Renal cortex interstitium (tissue), 15 donors: ENCODE data around the gene FGL2. TPM values are rescaled to one million over a fixed set of nuclear protein-coding genes. Genes with fewer than 3 reads are reported as not detected.
"Not testable (repeated sequence)": the region's sequence is repeated elsewhere in the genome, so short reads cannot be mapped to it uniquely, and the experiment has no call there.

ENCODE experiments used
- DNase-seq, 11 donors: peaks; one replicate each; pipeline ENCODE4 v3.0.0-alpha.2; 2013; ENCODE audit warnings: low read depth in 9 of 11, low spot score in 4 of 11; ENCODE audit errors: extremely low read depth in 1 of 11
- long read RNA-seq, 16 experiments: transcript quantifications; one replicate each; lab custom pipeline, GENCODE V29; 2026
- polyA plus RNA-seq, 3 donors: library from polyadenylated mRNA; unstranded; fragments of 120-200 nt; gene quantifications; one replicate each; pipeline ENCODE4 v1.2.1, GENCODE V29; 2013; ENCODE audit not compliant: insufficient read length in 3 of 3

FGL2 gene
- 10 to 100 TPM; 34.6 to 71.8 (median 43.9) TPM for polyA plus RNA-seq
- long read RNA-seq, donor 1, full-length matches to known transcripts: 15 of 15 reads
- long read RNA-seq, donor 1, partial matches to known transcripts: 0 of 15 reads
- long read RNA-seq, donor 1, other reads (novel, unspliced or antisense): 0 of 15 reads
- long read RNA-seq, donor 2, full-length matches to known transcripts: 32 of 32 reads
- long read RNA-seq, donor 2, partial matches to known transcripts: 0 of 32 reads
- long read RNA-seq, donor 2, other reads (novel, unspliced or antisense): 0 of 32 reads
- long read RNA-seq, donor 3, full-length matches to known transcripts: 60 of 60 reads
- long read RNA-seq, donor 3, partial matches to known transcripts: 0 of 60 reads
- long read RNA-seq, donor 3, other reads (novel, unspliced or antisense): 0 of 60 reads
- long read RNA-seq, donor 4, full-length matches to known transcripts: 26 of 26 reads
- long read RNA-seq, donor 4, partial matches to known transcripts: 0 of 26 reads
- long read RNA-seq, donor 4, other reads (novel, unspliced or antisense): 0 of 26 reads
- long read RNA-seq, donor 5: 0 reads
- long read RNA-seq, donor 6, full-length matches to known transcripts: 37 of 37 reads
- long read RNA-seq, donor 6, partial matches to known transcripts: 0 of 37 reads
- long read RNA-seq, donor 6, other reads (novel, unspliced or antisense): 0 of 37 reads
- long read RNA-seq, donor 7, full-length matches to known transcripts: 13 of 13 reads
- long read RNA-seq, donor 7, partial matches to known transcripts: 0 of 13 reads
- long read RNA-seq, donor 7, other reads (novel, unspliced or antisense): 0 of 13 reads
- long read RNA-seq, donor 8: 0 reads
- long read RNA-seq, donor 9, full-length matches to known transcripts: 58 of 58 reads
- long read RNA-seq, donor 9, partial matches to known transcripts: 0 of 58 reads
- long read RNA-seq, donor 9, other reads (novel, unspliced or antisense): 0 of 58 reads
- long read RNA-seq, donor 10, full-length matches to known transcripts: 34 of 43 reads
- long read RNA-seq, donor 10, partial matches to known transcripts: 9 of 43 reads
- long read RNA-seq, donor 10, other reads (novel, unspliced or antisense): 0 of 43 reads
- long read RNA-seq, donor 11, full-length matches to known transcripts: 33 of 33 reads
- long read RNA-seq, donor 11, partial matches to known transcripts: 0 of 33 reads
- long read RNA-seq, donor 11, other reads (novel, unspliced or antisense): 0 of 33 reads
- long read RNA-seq, donor 12, full-length matches to known transcripts: 16 of 16 reads
- long read RNA-seq, donor 12, partial matches to known transcripts: 0 of 16 reads
- long read RNA-seq, donor 12, other reads (novel, unspliced or antisense): 0 of 16 reads
- long read RNA-seq, donor 13: 0 reads
- long read RNA-seq, donor 14, full-length matches to known transcripts: 44 of 64 reads
- long read RNA-seq, donor 14, partial matches to known transcripts: 14 of 64 reads
- long read RNA-seq, donor 14, other reads (novel, unspliced or antisense): 6 of 64 reads
- long read RNA-seq, donor 15, full-length matches to known transcripts: 11 of 11 reads
- long read RNA-seq, donor 15, partial matches to known transcripts: 0 of 11 reads
- long read RNA-seq, donor 15, other reads (novel, unspliced or antisense): 0 of 11 reads
- long read RNA-seq, donor 16, full-length matches to known transcripts: 78 of 78 reads
- long read RNA-seq, donor 16, partial matches to known transcripts: 0 of 78 reads
- long read RNA-seq, donor 16, other reads (novel, unspliced or antisense): 0 of 78 reads

- DNase-seq: peak in 3 of 11 donors; percentile 10 to 26 (median 18)
Observed at GRCh38 chr7:77199013-77199966, at the start of gene FGL2. FGL2 (minus strand) TSS chr7:77199819; CDS start chr7:77199793, 26 bp downstream.

- DNase-seq: no peak
Observed at GRCh38 chr7:77248154-77248553, 48.5 kb upstream of the FGL2 start.

- peak in 8 of 11 donors; percentile 28 to 38 (median 29) for DNase-seq
Observed at GRCh38 chr7:77247206-77247850, 47.7 kb upstream of the FGL2 start.

GRCh38 chr7:77246026-77246640 lies 46.5 kb upstream of the FGL2 start:
- DNase-seq: no peak

DNA sequence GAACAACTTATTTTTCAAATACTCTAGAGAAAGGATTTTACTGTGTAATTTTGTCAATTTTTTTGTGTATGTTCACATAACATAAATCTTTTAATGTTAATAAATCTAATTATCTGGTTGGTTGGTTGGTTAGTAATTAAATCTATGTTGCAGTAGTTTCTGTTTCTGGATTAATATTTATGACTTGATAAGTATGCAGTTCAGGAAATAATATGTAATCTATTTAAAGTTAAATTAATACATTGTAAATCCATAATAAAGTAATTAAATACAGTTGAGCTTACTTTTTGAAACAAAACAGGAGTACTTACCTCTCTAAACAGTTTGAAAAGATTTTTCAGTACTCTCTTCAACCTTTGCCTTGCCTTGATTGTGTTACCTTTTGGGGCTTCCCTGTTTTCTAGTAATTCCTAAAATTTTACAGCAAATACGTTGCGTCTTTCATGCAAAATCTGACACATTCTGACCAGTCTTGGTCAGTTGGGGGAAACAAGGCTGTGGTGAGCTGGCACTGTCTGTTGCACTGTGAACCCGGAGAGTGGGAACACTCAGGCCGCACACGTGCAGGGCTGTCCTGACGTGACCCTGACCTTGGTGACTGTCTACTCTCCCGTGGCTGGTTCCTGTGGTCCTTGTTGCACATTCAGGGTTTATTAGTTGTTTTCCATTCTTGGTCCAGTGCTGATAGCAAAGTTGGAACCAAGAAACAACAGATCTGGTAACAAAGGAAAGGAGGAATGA lies 45.6 kb upstream of the FGL2 start:
- no peak for DNase-seq

DNA sequence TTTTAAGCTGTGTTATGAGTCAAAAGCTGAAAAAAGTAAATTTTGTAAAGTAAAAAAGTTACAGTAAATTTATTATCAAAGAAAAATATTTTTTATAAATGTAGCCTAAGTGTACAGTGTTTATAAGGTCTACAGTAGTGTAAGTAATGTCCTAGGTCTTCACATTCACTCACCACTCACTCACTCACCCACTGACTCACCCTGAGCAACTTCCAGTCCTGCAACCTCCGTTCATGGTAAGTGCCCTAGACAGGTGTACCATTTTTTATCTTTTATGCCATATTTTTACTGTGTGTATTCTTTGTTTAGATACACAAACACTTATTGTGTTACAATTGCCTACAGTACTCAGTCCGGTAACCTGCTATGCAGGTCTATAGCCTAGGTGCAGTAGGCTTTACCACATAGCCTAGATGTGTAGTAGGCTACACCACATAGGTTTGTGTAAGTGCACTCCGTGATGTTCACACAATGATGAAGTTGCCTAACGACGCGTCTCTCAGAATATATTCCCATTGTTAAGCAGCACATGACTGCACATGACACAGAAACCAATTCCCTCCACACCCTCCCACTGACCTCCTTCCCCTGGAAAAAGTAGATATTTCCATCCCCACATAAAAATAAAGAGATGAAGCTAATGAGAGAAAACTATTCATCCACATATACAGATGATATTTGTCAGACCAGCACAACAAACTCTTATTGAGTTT lies 44.8 kb upstream of the FGL2 start:
- DNase-seq: no peak

GRCh38 chr7:77242554-77242953 lies 42.9 kb upstream of the FGL2 start:
- no peak for DNase-seq

GRCh38 chr7:77242068-77242467 lies 42.4 kb upstream of the FGL2 start:
- no peak for DNase-seq

DNA sequence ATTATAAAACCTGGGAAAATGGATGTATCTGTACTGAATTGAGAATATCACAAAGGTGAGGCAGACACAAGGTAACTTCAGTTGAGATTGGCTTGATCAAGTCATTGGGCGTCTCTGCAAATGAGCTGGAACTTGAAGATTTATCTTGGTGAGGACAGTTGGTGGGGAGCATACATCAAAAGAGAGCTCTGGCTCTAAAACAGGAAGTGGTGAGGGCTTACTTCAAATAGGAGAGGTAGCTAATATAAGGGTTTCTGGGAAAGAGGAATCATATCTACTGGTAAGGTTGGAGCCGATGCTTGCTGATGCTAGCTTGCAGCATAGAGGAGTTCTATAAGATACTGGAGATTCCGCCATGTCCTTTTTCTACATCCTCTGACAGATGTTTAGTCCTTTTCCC lies 39.9 kb upstream of the FGL2 start:
- no peak for DNase-seq

- no peak for DNase-seq
Observed at GRCh38 chr7:77238703-77239136, 39.1 kb upstream of the FGL2 start.

DNA sequence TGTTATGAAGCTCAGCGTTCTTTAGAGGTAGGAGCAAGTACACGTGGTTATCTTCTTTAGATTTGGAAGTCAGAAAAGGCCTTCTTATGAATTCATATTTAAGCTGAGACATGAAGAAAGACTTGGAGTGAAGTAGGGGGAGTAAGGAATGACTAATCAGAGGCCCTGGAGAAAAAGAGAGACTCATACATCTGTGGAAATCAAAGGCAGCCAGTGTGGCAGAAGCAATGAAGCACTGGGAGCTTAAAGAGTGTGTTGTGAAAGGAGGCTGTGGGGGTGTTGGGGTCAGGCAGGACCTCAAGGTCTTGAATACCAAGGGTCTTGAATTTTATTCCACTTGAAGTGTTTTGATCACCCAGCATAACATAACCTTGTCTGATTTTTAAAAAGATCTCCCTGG lies 35.7 kb upstream of the FGL2 start:
- DNase-seq: no peak

GRCh38 chr7:77232467-77232866 lies 32.8 kb upstream of the FGL2 start:
- no peak for DNase-seq

DNA sequence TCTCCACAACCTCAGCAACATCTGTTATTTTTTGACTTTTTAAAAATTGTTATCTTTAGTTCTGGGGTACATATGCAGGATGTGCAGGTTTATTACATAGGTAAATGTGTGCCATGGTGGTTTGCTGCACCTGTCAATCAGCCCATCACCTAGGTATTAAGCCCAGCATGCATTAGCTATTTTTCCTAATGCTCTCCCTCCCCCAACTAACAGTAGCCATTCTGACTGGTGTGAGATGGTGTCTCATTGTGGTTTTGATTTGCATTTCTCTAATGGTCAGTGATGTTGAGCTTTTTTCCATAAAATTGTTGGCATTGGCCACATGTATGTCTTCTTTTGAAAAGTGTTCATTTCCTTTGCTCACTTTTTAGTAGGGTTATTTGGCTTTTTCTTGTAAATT lies 29.2 kb upstream of the FGL2 start:
- not testable (repeated sequence) for DNase-seq

DNA sequence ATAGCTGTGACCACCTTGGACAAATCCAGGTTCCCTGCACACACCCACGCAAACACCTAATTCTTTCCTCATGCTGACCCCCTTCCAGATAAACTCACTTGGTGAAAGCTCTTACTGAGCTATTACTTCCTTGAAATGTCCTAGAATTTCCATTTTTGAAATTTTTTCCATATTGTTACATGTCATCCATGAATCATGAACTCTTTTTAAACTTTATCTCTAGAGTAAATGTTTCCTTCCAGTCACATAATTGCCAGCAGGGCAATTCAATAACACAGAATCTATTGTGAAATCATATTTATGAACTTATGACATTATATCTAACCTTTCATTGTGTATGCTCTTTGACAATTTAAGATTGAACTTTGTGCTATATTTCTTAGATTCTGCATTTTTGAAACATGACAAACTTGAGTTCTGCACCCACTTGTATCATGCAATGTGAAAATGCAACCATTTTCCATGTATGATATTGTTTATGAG lies 26.8 kb upstream of the FGL2 start:
- DNase-seq: no peak

GRCh38 chr7:77223261-77223660 lies 23.6 kb upstream of the FGL2 start:
- DNase-seq: no peak
